Measurements from ENCODE around the gene PTPRE.
"Not testable (repeated sequence)": the region's sequence is repeated elsewhere in the genome, so short reads cannot be mapped to it uniquely, and the experiment has no call there.

PTPRE gene

DNA sequence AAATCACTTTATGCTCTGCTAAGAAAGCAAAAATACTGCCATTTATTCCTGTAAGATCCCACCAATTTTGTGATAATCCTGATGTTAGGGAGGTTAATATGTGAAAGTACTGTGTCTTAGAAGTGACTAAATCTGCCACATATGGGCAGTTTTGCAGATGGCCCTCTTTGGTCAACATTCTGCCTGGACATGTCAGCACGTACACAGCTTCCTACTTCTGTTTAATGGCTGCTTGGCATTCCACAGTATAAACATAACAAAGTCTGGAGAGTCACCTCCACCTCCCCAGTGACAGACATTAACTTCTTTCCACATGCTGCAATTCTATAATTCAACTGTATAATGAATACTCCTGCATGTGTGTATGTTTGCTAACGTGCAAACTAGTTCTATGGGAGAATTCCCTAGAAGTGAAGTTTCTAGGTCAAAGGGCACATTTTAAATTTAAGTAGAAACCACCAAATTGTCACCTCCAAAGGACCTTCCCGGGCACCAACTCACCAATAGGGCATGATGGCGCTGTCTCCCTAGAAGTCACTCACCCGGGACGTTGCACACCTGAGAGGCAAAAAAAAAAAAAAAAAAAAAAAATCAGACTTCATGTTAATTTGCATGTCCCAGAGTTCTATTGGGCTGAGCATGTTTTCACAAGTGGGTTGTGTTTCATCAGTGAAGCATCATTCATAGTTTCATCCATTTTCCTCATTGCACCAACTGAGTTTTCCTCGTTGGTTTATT, 180.4 kb downstream of the PTPRE start:
- DNase-seq: no peak

DNA sequence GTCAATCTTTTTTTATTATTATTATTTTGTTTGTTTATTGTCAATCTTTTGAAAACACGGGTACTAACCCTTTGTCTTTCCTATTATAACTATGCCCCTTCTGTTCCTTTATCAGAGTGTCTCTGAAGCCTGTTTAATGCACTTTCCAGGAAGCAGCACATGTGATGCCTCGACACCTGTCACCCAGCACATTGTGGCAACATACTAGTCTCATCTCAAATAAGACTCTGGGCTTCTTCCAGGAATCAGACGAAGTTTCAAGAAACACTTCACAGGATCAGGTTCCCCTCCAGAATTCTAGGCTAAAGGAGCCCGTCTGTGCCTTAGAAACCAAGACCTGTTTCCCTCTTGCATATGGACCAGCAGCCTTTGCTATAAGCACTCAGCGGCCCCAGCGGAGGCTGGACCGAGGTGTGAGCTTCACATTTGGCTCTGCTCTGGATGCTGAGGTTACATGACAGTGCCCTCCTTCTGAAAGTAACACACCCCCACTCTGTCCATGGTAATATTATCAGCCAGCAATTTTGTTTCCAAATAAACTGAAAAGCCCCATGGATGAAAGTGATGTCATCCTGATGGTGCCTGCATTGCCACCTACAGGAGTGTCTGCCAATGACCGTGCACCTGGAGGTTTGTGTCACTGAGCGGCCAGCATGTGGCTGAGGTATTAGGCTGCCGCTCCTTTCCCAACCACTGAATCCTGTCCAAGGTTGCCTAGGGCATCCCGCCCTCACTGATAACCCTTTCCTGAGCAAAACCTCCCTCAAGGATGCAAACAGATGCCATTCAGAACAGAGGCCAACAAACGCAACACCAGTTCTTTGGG, 181.2 kb downstream of the PTPRE start:
- DNase-seq: no peak

DNA sequence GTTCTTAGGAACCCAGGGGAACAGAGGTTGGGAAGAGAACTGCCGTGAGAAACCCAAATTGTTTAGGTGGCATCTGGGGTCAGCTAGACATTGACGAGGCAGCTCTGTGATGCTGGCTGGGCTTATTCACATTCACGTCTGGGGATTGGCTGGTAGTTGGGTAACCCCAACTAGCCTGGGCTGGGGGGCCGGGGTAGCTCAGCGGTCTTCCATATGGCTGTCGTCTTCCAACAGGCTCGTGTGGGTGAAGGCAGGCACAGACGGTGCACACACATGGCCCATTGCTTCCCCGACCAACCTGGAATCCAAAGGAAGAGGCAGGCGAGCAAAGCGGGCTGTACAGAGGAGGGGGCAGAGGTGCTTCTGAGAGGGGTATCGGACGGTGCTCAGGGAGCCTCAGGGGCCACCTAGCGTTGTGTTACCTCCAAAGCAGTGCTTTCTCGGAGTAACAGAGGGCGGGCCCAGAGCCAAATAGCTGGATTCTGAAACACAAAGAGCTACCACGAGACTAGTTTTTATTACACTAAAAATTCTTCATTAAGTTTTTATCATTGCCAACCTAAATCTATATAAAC, 184.8 kb downstream of the PTPRE start:
- DNase-seq: no peak

DNA sequence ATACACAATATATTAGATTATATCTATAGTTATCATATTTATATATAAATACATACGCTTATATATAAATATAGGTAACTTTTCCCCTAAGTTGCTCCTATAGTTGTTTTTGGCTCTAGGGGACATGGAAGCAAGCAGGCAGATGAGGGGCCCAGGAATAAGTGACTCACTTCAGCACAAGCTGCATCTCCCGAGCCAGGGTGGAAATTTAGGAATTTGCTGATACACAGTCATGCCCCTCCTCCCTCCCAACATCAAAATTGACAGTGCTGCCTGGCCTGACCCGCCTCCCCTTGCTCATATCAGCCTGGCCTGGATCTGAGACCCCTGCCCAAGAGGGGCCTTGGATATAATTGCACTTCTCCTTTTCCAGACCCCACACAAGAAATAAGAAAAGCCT, 185.6 kb downstream of the PTPRE start:
- DNase-seq: no peak

DNA sequence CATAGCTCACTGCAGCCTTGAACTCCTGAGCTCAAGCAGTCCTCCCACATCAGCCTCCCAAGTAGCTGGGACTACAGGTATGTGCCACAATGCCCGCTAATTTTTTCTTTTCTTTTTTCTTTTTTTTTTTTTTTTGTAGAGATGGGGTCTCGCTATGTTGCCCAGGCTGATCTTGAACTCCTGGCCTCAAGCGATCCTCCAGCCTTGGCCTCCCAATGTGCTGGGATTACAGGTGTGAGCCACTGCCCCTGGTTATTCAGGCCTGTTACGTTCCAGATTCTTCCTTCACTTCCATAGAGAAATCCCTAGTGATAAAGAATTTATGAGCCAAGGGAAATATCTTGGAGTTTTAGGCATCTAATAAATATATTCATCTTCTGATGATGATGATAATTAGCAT, 187.7 kb downstream of the PTPRE start:
- not testable (repeated sequence) for DNase-seq

DNA sequence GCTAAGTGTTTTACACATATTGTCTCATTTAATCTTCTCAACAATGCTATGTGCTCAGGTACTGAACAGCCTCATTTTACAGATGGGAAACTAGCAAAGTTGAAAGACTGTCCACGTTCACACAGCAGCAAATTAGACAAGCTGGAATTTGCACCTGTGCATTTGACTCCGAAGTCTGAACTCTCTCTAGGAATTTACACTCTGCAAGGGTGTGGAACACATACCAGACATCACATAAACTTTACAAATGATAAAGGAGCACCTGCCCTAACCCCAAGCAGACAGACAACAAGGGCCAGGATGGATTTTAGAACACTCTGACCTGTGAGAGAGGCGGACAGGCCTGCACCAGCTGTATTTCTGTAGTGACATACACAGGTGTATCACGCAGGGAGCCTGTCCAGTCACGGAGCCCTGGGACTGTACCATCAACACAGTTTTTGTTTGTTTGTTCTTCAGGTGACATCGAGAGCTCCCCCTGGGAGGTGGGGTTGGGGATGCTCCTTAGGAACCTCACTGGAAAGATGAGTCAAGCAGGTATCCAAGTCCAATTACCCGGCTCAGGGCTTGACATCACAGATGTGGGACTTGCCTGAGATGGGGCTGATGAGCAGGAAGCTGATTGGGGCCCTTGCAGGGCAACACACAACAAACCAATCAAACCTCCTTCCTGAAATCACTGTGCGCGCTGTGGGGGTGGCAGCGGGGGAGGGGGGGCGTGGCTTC, 188.3 kb downstream of the PTPRE start:
- DNase-seq: no peak

DNA sequence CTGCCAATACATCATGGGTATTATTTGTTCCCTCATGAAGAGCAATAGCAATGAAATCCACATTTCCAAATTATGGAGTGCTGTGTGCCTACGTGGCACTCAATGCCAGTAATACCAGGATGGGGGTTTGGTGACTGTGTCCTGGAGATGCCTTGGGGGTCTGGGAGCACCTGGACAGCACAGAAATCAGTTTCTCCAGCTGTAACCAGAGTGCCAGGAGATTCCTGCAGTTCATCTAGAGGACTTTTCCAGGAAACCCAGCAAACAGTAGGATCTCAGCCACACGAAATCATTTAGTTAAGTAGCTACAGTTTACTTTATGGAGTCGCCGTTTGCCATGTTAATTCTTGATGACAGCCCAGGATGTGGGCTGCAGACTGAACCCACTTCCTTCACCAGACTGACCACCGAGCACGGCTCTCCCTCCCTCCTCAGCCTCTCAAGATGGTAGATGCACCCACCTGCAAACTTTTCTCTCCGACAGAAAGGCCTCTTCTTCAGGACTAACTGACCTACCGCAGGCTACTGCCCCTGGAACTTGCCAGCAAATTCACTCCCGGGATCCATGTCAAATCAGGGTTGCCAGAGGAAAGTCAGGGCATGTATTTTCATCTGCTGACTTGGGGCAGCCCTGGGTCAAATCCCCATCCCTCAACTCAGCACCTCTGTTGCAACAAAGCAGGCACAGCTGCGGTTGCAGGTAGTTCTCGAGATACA, 189.0 kb downstream of the PTPRE start:
- no peak for DNase-seq

DNA sequence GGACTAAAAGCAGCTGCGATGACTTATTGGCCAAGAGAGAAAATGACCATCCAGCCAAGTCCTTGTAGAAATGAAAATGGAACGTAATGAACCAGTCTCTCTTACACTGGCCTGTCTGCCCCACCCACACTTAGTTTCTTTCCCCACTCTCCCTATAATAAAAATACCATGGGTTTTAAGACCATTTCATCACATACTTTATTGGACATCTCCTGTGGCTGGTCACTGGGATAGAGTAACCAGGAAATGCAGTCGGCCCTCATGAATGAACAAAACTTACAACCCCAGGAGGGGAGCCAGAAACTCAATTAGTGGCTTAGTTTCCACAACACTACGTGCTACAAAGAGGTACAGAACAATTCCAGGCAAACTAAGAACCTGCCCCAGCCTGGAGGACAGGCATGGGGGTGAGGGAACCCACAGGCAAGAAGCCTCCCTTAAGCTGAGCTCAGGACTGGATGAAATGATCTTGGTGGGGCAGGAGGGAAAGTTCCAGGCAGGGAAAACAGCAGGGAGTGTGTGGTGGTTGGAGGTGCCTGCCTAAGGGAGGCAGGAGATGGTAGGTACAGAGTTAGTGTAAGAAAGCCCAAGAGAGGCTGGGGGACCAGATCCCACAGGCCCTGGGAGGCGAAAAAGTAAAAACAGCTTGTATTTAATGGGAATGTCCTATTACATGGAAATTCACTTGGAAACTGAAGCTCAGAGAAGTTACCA, 189.7 kb downstream of the PTPRE start:
- DNase-seq: no peak

DNA sequence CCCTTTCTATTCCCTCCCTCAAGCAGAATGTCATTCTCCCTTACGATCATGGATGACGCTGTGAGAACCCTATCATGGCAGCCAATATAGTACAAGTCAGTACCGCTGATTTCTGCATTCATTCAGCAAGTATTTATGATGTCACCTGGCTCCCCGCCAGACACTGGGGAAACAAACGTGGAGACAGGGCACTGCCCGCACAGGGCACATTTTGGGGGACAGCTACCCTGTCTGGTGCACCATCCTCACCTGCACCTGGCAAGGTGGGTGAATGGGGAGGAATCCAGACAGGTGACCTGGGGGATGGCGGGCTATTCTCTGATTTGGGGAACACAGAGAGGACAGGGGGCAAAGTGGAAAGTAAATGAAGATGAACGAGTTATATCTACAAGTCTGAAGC, 190.9 kb downstream of the PTPRE start:
- DNase-seq: no peak

DNA sequence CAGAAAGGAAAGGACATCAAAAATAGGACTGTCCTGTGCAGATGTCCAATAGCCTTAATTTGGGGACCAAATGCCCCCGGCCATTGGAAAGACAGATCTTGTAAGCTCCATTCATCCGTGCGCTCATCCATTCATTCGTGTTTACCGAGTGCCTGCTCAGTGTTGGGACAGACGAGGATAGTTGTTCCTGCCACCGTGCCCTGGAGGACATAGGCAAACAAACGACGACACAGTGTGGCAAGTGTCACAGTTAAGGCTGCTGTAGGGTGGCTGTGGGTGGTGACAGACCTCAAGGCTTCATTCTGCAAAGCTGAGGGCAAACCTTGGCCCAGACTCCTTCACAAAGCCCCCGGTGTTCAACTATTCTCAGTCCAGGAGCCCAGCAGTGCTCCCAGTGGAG, 191.7 kb downstream of the PTPRE start:
- DNase-seq: no peak

DNA sequence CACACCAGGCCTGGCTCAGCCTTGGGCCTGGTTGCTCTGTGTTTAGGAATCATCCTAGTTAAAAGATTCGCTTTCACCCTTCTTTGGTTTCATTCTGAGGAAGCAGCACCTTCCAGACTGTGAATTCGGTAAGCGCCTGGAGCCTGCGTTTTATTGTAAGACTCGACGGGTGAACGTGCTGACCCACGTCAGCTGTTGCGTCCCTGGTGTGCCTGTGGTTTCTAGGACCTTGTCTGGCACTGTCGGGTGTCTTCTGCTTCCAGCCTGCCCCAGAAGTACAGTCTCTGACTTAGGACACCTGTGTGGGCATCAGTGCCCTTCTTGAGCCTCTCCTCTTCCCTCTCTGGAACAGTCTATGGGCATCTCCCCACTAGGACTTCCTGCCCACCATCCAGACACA, 193.0 kb downstream of the PTPRE start:
- DNase-seq: no peak

DNA sequence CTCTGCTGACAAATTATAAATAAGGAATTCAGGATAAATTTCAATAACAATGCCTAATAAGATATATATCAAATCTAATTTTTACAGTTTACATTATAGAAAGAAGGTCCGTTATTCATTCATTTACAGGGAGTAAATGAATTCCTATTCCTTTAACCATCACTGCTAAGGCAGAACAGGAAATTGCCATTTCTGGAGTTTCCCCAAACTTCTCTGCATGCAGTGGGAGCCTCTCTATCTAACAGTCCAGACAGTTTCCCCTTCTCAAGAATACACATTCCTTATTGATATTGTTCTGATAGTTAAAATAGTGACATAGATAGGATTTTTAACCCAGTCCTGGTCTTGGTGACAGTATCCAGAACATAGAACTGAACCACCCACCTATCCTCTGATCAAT, 195.0 kb downstream of the PTPRE start:
- DNase-seq: no peak

DNA sequence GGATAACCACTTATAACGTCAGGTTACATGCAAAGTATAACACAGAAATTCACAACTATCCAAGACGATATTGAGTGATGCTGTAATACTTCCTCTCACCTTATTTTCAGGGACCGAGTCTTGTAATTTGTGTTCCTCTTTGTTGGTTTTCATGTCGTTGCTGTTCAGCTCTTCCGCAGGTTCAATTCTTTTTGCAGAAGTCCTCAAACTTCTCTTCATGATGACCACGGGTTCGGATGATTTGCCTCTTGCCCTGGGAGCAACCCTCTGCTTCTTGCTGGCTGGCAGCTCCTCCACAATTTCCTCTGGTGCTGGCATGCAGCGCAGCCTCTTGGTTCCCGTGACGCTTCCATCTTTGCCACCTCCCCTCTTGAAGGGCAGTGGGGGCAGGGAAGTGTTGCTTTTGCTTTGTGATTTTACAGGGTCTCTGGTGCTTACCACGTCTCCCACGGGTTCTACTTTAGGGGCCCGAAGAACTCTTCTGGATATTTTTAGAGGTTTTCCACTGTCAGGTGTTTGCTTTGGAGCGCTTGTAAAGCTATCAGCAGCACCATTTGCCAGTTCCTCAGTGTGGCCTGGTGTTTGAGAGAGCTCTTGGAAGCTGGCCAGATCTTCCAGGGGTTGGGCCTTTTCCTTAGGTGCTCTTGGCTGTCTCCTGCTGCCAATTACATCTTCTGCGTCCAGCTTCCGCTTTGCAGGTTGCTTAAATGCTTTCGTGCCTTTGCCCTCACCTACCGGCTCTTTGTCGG, 195.8 kb downstream of the PTPRE start:
- DNase-seq: no peak

DNA sequence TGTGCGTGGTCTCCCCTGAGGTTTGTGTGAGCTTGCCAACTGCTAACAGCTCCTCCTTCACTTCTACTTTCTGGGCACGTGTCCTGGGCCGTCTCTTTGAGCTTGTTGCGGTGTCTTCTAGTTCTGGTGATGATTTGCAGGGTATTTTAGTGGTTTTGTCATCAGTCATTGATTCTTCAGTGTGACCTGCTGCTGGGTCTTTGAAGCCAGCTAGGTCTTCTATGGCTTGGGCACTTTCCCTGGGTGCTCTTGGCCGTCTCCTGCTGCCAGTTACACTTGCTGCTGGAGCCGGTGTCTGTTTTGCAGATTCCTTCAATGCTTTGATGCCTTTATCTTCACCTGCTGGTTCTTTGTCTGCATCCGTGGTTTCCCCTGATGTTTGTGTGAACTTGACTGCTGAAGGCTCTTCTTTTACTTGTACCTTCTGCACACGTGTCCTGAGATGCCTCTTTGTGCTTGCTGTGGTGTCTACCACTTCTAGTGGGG, 196.4 kb downstream of the PTPRE start:
- no peak for DNase-seq

DNA sequence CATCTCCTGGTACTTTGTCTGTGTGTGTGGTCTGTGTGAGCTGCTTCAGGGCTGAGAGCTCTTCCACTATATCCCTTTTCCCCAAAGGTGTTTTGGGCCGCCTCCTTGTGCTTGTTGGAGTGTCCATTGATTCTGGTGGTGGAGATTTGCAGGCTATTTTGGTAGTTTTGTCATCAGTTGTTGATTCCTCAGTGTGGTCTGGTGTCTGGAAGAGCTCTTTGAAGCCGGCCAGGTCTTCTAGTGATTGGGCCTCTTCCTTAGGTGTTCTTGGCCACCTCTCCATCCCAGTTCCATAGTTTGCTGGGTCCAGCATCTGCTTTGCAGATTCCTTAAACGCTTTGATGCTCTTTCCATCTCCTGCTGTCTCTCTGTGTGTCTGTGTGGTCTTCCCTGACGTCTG, 198.5 kb downstream of the PTPRE start:
- no peak for DNase-seq

DNA sequence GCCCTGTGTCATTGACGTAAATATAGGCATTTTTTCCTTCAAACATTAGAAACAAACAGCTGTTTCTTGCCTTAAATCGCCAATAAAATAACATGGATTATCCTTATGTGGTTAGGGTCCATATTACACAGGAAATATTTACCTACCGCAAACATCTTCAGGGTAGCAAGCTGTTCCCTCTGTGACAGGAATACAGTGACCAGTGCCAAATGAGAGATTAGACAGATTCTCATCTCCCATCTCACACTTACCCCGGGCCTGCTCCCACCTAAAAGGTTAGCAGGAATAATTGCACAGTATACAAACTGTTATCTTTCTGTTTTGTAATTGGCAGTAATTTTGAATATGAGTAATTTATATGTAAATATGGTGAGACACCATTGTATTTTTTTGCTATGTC, 202.8 kb downstream of the PTPRE start:
- DNase-seq: no peak

DNA sequence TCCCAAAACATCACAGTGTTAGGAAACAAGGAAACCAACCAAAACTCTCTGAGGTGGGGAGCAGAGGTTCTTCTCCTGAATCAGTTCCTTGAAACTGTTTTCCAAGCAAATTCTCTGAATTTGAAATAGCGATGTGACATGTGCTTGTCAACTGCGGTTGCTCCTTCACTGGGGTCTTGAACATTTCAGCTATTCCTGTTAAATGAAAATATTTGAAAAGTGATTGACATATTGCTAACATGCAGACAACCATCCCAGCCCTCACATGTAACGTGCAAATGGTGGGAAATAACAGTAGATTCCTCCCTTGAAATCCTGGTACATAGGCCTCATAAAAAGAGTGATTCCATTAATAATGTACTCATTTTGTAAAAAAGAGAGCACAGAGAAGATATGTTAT, 203.4 kb downstream of the PTPRE start:
- no peak for DNase-seq

DNA sequence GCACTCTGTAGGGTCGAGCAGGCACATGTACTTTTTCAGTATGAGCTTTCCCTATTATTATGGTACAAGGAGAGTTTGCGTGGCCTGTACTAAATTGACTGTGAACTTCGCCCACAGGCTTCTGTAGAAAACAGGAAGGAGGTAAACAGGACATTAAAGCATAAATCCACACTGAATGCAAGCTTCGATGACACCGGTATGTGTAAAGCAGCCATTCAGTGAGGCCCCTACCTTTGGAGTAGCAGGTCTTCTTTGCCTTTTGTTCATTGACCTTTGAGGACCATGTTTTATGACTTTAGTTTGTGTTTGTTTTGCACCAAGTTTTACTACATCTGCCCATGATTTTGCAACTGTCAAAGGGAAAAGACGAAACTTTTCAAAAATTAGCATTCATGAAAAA, 204.8 kb downstream of the PTPRE start:
- no peak for DNase-seq

DNA sequence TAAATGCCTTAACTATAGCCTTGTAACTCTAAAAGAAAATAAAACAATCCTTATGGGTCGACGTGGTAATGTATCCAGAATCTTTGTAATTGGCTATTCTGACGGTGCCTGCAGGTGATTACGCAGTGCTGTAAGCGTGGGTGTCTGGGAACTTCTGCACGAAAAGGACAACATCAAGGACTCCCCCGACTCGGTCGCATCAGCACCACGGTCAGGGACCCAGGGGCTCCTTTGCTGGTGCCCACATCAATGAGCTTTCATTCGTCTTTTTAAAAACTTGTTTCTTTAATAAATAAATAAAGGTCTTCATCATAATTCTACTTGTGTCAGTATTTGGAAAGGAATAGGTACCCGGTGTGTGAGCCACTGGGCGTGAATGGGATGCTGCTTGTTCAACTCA, 206.1 kb downstream of the PTPRE start:
- no peak for DNase-seq

DNA sequence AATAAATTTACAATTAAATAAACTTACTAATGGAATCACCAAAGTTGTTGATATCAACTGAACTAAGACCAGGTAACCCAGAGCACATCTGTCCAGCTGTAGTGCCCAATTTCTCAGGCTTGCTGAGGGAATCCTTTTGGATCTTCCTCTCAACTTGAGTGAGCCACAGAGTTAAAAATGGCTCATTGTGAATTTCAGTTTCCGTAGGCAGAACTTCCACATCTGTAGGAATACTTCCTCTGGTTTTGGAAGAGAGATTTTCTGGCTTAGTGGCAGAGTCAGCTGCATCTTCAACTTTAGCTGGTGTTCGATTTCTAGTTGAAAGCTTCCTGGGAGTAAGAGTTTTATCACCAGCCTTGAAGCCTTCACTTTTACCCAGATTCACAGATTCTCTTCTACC, 208.0 kb downstream of the PTPRE start:
- DNase-seq: no peak
